HepG2 (cell line): ENCODE data around the gene TMEM107. TPM values are rescaled to one million over a fixed set of nuclear protein-coding genes. Genes with fewer than 3 reads are reported as not detected.
A peak's percentile ranks its signal among the peaks of the same experiment; 100 is the strongest.

Experiments used
- BCLAF1 ChIP-seq: fragments of 450-650 bp; IDR thresholded peaks from 2 replicates; pipeline ENCODE4 v1.6.1; 2017; ENCODE audit warnings: mild to moderate bottlenecking
- CBFB ChIP-seq: sonication (generic); formaldehyde crosslinking; IDR thresholded peaks from 2 replicates; pipeline ENCODE4 v1.4.0; 2020; ENCODE audit warnings: missing genetic modification reagents
- DZIP1 ChIP-seq: sonication (generic); formaldehyde crosslinking; IDR thresholded peaks from 2 replicates; pipeline ENCODE4 v1.5.0; 2020; ENCODE audit warnings: mild to moderate bottlenecking, missing genetic modification reagents
- GABPB1 ChIP-seq: IDR thresholded peaks from 2 replicates; pipeline ENCODE4 v1.6.1; 2016; ENCODE audit warnings: mild to moderate bottlenecking, missing genetic modification reagents, moderate library complexity, missing compliant biosample characterization
- HOXA7 ChIP-seq: sonication (generic); formaldehyde crosslinking; IDR thresholded peaks from 2 replicates; pipeline ENCODE4 v1.8.1; 2022; ENCODE audit warnings: mild to moderate bottlenecking, missing genetic modification reagents, moderate library complexity
- KLF15 ChIP-seq: sonication (generic); formaldehyde crosslinking; IDR thresholded peaks from 2 replicates; pipeline ENCODE4 v1.8.1; 2023; ENCODE audit warnings: borderline replicate concordance, mild to moderate bottlenecking, inconsistent platforms, missing genetic modification reagents, mixed read lengths
- MEIS2 ChIP-seq: sonication (generic); formaldehyde crosslinking; IDR thresholded peaks from 2 replicates; pipeline ENCODE4 v1.9.0; 2021; ENCODE audit warnings: mild to moderate bottlenecking, missing genetic modification reagents
- PAX8 ChIP-seq: sonication (generic); formaldehyde crosslinking; IDR thresholded peaks from 2 replicates; pipeline ENCODE4 v1.8.0; 2022; ENCODE audit warnings: mild to moderate bottlenecking, missing genetic modification reagents, borderline replicate concordance
- PCBP1 ChIP-seq: fragments of 200-400 bp; formaldehyde crosslinking; IDR thresholded peaks from 2 replicates; pipeline ENCODE4 v1.6.1; 2017; ENCODE audit warnings: mild to moderate bottlenecking, low read depth, low read length, borderline replicate concordance
- RFX1 ChIP-seq: fragments of 450-650 bp; IDR thresholded peaks from 2 replicates; pipeline ENCODE4 v1.6.1; 2017
- SMAD1 ChIP-seq: sonication (generic); formaldehyde crosslinking; IDR thresholded peaks from 2 replicates; pipeline ENCODE4 v1.4.0; 2020; ENCODE audit warnings: missing genetic modification reagents, low read depth, mild to moderate bottlenecking, borderline replicate concordance
- SMARCE1 ChIP-seq: fragments of 450-650 bp; IDR thresholded peaks from 2 replicates; pipeline ENCODE4 v1.6.1; 2017; ENCODE audit warnings: borderline replicate concordance
- U2AF1 ChIP-seq: fragments of 200-400 bp; formaldehyde crosslinking; optimal IDR thresholded peaks from 2 replicates; pipeline ENCODE3; 2017; ENCODE audit warnings: mild to moderate bottlenecking, low read depth, low read length
- ZBTB21 ChIP-seq: sonication (generic); formaldehyde crosslinking; IDR thresholded peaks from 2 replicates; pipeline ENCODE4 v1.4.0; 2020; ENCODE audit warnings: missing genetic modification reagents
- ZFP41 ChIP-seq: sonication (generic); formaldehyde crosslinking; IDR thresholded peaks from 2 replicates; pipeline ENCODE4 v1.4.0; 2020; ENCODE audit warnings: mild to moderate bottlenecking, missing genetic modification reagents, borderline replicate concordance
- ZKSCAN1 ChIP-seq: fragments of 150-350 bp; IDR thresholded peaks from 2 replicates; pipeline ENCODE4 v1.6.1; 2014; ENCODE audit warnings: low read length
- ZNF224 ChIP-seq: sonication (generic); formaldehyde crosslinking; IDR thresholded peaks from 2 replicates; pipeline ENCODE4 v1.5.0; 2020; ENCODE audit warnings: mild to moderate bottlenecking, missing genetic modification reagents
- ZNF317 ChIP-seq: sonication (generic); formaldehyde crosslinking; IDR thresholded peaks from 2 replicates; pipeline ENCODE4 v1.5.0; 2020; ENCODE audit warnings: mild to moderate bottlenecking, missing genetic modification reagents
- ZNF33A ChIP-seq: sonication (generic); formaldehyde crosslinking; IDR thresholded peaks from 2 replicates; pipeline ENCODE4 v1.5.1; 2020; ENCODE audit warnings: missing genetic modification reagents, mild to moderate bottlenecking, moderate library complexity, borderline replicate concordance
- polyA plus RNA-seq, 8 experiments: library from polyadenylated mRNA; depleted of rRNA in 3 of 8; stranded (reverse) in 7 of 8; unstranded in 1 of 8; fragments of >200 nt; fragmentation: Illumina TruSeq in 4 of 8; extraction: Trizol in 4 of 8; gene quantifications; 2 replicates each; pipeline versions ENCODE4 v1.2.1 to v1.2.3, GENCODE V29; 2011 to 2016; ENCODE audit warnings: low read depth in 4 of 8, missing spikeins in 1 of 8, mixed read lengths in 1 of 8; ENCODE audit not compliant: insufficient read depth in 1 of 8
- total RNA-seq, 5 experiments: library from RNA; depleted of rRNA; stranded (reverse); fragments of >200 nt; fragmentation: Illumina TruSeq; extraction: Trizol; gene quantifications; 2 replicates each; pipeline ENCODE4 v1.2.3, GENCODE V29; 2016; ENCODE audit warnings: low read depth in 1 of 5
- TF ChIP-seq, protein P1 (sequence below): sonication (generic); formaldehyde crosslinking; IDR thresholded peaks from 2 replicates; pipeline ENCODE4 v1.4.0; 2020; ENCODE audit warnings: missing genetic modification reagents
- TF ChIP-seq, protein P2 (sequence below): sonication (generic); formaldehyde crosslinking; IDR thresholded peaks from 2 replicates; pipeline ENCODE4 v1.4.0; 2020; ENCODE audit warnings: missing genetic modification reagents, mild to moderate bottlenecking, borderline replicate concordance

The TMEM107 gene
- total and polyA plus RNA-seq, 2 of the 13 experiments (the other 11 are each of a cell fraction or from before 2014, with no cell fraction given) = 7.2 to 15.3 TPM

DNA sequence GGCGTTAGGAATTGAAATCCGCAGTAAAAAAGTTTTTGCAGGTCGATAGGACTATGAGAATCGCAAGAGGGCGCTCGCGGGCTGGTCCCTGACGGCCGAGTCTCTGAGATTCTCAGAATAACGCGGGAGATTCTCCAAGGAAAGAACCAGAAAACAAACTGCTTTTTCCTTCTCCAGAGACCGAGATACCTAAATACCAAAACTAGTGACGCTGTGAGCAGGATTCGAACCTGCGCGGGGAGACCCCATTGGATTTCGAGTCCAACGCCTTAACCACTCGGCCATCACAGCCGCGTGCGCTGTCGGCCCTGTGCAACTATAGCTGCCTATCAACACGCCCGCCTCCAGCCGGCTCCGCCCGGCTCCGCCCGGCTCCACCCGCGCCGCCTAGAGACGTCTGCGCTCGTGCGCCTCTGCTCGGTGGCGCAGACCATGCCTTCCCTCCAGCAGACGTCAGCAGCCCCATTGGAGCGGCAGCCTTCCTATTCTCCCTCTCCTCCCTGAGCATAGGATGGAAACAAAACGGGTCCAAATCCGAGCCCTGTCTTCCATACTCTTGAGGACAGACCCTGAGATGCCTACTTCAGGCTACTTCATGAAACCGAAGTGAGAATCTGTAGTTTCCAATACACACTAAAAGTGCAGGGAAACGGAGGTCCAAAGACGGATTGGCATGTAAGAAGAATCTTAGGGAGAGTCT lies 37.4 kb downstream of the TMEM107 start (continued):
- TF ChIP-seq BCLAF1 (no peak), ZKSCAN1 (no peak), PAX8 (CRISPR knock-in tag) (no peak), KLF15 (CRISPR knock-in tag) (no peak), GABPB1 (peak; percentile 77), RFX1 (no peak), PCBP1 (no peak), ZNF317 (CRISPR knock-in tag) (0 out of 2 replicates have a peak, but pooled peaks have one; percentile 41), ZFP41 (0 out of 2 replicates have a peak, but pooled peaks have one; percentile 26), ZBTB21 (CRISPR knock-in tag) (no peak), SMAD1 (CRISPR knock-in tag) (peak; percentile 37; the same call in 1 of the 2 replicates), U2AF1 (peak; percentile 50), CBFB (CRISPR knock-in tag) (0 out of 2 replicates have a peak, but pooled peaks have one; percentile 38), MEIS2 (CRISPR knock-in tag) (peak; percentile 69; the same call in 1 of the 2 replicates), HOXA7 (CRISPR knock-in tag) (no peak), SMARCE1 (no peak), ZNF224 (peak; percentile 97), DZIP1 (CRISPR knock-in tag) (no peak), ZNF33A (CRISPR knock-in tag) (0 out of 2 replicates have a peak, but pooled peaks have one; percentile 4)
- TF ChIP-seq, protein P1, sequence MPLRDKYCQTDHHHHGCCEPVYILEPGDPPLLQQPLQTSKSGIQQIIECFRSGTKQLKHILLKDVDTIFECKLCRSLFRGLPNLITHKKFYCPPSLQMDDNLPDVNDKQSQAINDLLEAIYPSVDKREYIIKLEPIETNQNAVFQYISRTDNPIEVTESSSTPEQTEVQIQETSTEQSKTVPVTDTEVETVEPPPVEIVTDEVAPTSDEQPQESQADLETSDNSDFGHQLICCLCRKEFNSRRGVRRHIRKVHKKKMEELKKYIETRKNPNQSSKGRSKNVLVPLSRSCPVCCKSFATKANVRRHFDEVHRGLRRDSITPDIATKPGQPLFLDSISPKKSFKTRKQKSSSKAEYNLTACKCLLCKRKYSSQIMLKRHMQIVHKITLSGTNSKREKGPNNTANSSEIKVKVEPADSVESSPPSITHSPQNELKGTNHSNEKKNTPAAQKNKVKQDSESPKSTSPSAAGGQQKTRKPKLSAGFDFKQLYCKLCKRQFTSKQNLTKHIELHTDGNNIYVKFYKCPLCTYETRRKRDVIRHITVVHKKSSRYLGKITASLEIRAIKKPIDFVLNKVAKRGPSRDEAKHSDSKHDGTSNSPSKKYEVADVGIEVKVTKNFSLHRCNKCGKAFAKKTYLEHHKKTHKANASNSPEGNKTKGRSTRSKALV (CRISPR knock-in tag) = peak; percentile 88; the same call in 1 of the 2 replicates
- TF ChIP-seq, protein P2, sequence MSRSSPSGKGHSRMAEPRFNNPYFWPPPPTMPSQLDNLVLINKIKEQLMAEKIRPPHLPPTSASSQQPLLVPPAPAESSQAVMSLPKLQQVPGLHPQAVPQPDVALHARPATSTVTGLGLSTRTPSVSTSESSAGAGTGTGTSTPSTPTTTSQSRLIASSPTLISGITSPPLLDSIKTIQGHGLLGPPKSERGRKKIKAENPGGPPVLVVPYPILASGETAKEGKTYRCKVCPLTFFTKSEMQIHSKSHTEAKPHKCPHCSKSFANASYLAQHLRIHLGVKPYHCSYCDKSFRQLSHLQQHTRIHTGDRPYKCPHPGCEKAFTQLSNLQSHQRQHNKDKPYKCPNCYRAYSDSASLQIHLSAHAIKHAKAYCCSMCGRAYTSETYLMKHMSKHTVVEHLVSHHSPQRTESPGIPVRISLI (CRISPR knock-in tag) = peak; percentile 59; the same call in 1 of the 2 replicates
